Skeletal muscle tissue (tissue), 4 donors: ENCODE results near the gene CERCAM. TPM values are rescaled to one million over a fixed set of nuclear protein-coding genes. Genes with fewer than 3 reads are reported as not detected.

Experiments
- H3K27ac ChIP-seq: one replicate; pipeline ENCODE4 v1.7.0; 2013; ENCODE audit warnings: mild to moderate bottlenecking, low read depth, low read length, inconsistent platforms
- H3K27me3 ChIP-seq, 3 donors: one replicate each; pipeline ENCODE4 v1.7.0; 2013; ENCODE audit warnings: low read length in 3 of 3; ENCODE audit not compliant: control insufficient read depth in 3 of 3, insufficient read depth in 3 of 3
- H3K36me3 ChIP-seq, 3 donors: one replicate each; pipeline ENCODE4 v1.7.0; 2013; ENCODE audit warnings: low read length in 3 of 3; ENCODE audit not compliant: control insufficient read depth in 3 of 3, insufficient read depth in 3 of 3
- H3K4me1 ChIP-seq, 3 donors: one replicate each; pipeline ENCODE4 v1.7.0; 2013; ENCODE audit warnings: low read length in 3 of 3, mild to moderate bottlenecking in 3 of 3; ENCODE audit not compliant: control insufficient read depth in 3 of 3, insufficient read depth in 3 of 3
- H3K4me3 ChIP-seq, 3 donors: one replicate each; pipeline ENCODE4 v1.7.0; 2013; ENCODE audit warnings: low read length in 3 of 3
- H3K9ac ChIP-seq, 3 donors: one replicate each; pipeline ENCODE4 v1.7.0; 2013; ENCODE audit warnings: low read length in 3 of 3, mild to moderate bottlenecking in 3 of 3, moderate library complexity in 2 of 3, low read depth in 1 of 3
- H3K9me3 ChIP-seq, 3 donors: one replicate each; pipeline ENCODE4 v1.7.0; 2013; ENCODE audit warnings: low read length in 3 of 3; ENCODE audit not compliant: control insufficient read depth in 3 of 3
- total RNA-seq: library from RNA; depleted of rRNA; stranded (reverse); fragments of >200 nt; gene quantifications from one replicate; pipeline ENCODE4 v1.2.3, GENCODE V29; 2014
- donor health status: Osteomylitis.

The CERCAM gene
- total RNA-seq, 1 donor from 2014 or later, result 33.4 TPM

DNA sequence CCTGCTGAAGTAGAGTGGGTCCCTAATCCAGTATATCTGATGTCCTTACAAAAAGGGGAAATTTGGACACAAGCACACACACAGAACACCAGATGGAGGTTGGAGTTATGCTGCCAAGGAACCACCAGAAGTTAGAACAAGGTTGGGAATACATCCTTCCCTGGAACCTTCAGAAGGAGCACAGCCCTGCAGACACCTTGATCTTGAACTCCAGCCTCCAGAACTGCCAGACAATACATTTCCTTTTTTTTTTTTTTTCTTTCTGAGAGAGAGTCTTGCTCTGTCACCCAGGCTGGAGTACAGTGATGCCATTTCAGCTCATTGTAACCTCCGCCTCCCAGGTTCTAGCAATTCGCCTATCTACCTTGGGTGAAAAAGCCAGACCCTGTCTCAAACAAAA lies 28.1 kb downstream of the CERCAM start:
- no peak overlapping the region for H3K9ac ChIP-seq
- no peaks in the 10 kb centered on the region for H3K27me3 ChIP-seq
- H3K27ac ChIP-seq, result no peak overlapping the region
- no peaks in the 10 kb centered on the region for H3K36me3 ChIP-seq
- H3K4me3 ChIP-seq, result no peak overlapping the region
- no peaks in the 10 kb centered on the region for H3K4me1 ChIP-seq
- no peaks in the 10 kb centered on the region for H3K9me3 ChIP-seq

DNA sequence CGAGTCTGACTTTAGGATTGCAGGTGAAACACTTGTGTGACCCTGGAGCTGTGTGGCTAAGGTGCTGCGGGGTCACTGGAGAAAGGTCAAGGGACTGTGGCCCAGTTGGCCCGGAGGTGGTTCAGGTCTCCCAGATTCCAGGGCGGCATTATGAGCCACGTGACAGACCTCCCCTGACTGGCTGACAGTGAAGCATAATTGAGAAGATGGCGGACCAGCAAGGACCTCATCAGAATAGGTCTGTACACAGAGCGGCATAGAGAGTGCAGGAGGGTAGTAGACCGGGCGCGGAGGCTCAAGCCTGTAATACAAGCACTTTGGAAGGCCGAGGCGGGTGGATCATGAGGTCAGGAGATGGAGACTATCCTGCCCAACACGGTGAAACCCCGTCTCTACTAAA lies 34.3 kb downstream of the CERCAM start:
- Histone ChIP-seq H3K27me3 (peaks cover 0 to 7% (median 6%) of the 10 kb centered on the region in 3 donors), H3K4me3 (no peak overlapping the region), H3K27ac (no peak overlapping the region), H3K4me1 (peaks cover 7 to 11% (median 8%) of the 10 kb centered on the region in 3 donors), H3K9me3 (no peaks in the 10 kb centered on the region), H3K36me3 (peaks cover under 1 to 2% (median 2%) of the 10 kb centered on the region in 3 donors), H3K9ac (no peak overlapping the region)

DNA sequence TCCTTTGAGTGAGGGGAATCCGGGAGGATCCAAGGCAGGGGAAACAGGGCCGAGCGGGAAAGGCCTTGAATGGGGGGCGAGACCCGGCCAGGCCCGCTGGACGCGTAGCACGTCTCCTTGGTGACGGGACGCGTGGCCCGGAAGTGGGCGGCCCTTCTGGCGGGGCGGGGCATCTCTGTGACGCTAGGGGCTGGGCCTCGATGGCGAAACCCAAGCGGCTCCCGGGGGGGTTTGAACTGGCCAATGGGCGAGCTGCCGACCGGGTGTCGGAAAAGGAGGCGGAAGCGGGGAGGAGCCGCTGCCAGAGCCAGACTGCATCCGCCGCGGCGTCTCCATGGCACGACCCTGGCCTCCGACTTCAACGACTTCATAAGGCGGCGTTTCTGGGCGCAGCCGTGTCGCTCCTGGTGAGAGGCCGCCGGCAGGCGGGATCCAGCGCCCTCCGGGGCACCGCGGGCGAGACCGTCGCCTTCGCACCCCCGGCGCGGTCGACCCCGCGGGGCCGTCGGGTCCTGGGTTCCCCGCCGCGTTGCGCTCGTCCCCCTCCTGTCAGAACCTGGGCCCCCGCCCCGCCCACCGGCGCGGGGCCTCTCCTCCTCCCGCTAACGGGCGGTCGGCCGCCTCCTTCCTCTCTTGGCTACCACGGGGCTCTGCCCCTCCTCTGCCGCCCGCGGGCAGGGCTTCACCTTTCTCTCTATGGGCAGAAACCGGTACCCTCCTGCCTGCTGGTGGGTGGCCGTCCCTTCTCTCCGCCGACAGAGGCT lies 35.4 kb downstream of the CERCAM start, which contains the start of gene ODF2:
Gene ODF2 (plus strand): TSS at position 158 of the 764 bp plus-strand sequence. CDS start 86 bp downstream, at position 244.
- no peaks in the 10 kb centered on the region for H3K9me3 ChIP-seq
- H3K27ac ChIP-seq, result peak within 1 kb of the TSS; percentile 75
- peaks cover 10 to 12% (median 11%) of the 10 kb centered on the region in 3 donors for H3K36me3 ChIP-seq
- H3K9ac ChIP-seq, result peak within 1 kb of the TSS; percentile 75 to 85 (median 79)
- peak within 1 kb of the TSS; percentile 88 to 90 (median 89) for H3K4me3 ChIP-seq
- peaks cover 7 to 11% (median 8%) of the 10 kb centered on the region in 3 donors for H3K4me1 ChIP-seq
- peaks cover 0 to 7% (median 6%) of the 10 kb centered on the region in 3 donors for H3K27me3 ChIP-seq

DNA sequence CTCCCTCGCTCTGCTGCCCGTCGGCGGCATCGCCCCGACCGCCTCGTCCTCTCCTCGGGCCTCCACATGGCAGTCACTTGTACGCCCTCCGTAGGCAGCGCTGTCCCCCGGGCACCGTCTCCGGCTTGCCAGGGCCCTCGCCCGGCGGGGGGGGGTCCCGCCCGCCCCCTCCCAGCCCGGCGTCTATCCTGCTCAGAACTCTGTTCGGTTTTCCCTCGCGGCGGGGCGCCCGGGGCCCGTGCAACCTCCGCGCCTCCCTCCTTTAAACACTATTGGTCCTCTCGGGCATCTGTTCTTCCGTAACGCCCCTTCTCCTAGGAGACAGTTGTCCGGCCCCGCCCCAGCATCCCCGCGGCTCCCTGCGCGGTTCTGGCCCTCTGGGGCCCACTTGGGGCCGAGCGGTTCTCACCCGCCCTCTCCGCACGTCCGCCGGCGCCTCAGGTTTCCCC lies 36.0 kb downstream of the CERCAM start:
- Histone ChIP-seq H3K9ac (peak overlapping the region; percentile 75 to 85 (median 79)), H3K9me3 (no peaks in the 10 kb centered on the region), H3K27ac (peak overlapping the region; percentile 75), H3K27me3 (peaks cover 0 to 7% (median 6%) of the 10 kb centered on the region in 3 donors), H3K36me3 (peaks cover 12 to 13% (median 13%) of the 10 kb centered on the region in 3 donors), H3K4me3 (peak overlapping the region; percentile 88 to 90 (median 89)), H3K4me1 (peaks cover 7 to 11% (median 8%) of the 10 kb centered on the region in 3 donors)

DNA sequence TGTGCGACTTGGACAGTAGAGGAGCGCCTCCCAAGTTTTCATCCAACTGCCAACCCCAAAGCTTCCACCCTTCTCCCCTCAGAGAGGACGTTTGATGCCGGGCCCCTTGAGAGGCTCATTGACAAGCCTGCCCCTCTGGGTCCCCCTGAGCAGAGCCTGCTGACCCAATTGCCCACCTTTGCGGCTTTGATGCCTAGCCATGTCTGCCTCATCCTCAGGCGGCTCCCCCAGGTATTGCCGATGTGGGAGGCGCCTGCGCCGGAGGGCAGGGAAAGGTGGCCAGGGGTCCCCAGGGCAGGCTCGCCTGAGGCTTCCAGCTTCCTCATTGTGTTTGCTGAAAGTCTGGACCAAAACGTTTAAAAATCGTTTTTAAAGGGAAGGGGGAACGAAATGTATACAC lies 36.5 kb downstream of the CERCAM start:
- Histone ChIP-seq H3K27ac (no peak overlapping the region), H3K4me1 (peaks cover 7 to 11% (median 8%) of the 10 kb centered on the region in 3 donors), H3K4me3 (peak overlapping the region; percentile 35 to 90 (median 89)), H3K36me3 (peaks cover 12 to 13% (median 13%) of the 10 kb centered on the region in 3 donors), H3K9me3 (no peaks in the 10 kb centered on the region), H3K9ac (peak overlapping the region in 1 of 3 donors; percentile 0), H3K27me3 (peaks cover 0 to 7% (median 6%) of the 10 kb centered on the region in 3 donors)

DNA sequence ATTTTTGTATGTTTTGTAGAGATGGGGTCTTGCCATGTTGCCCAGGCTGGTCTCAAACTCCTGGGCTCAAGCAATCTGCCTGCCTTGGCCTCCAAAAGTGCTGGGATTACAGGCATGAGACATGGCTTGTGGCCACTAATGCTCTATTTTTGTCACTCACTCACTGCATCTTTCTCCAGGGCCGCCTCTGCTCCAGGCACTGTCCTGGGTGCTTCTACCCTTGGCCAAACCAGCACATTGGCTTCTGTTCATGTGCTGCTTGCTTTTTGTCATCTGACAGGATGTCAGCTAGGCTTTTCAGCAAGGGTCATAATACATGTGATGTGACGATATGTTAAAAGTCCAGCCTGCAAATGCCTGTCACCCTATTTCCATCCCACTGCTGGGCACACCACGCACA lies 38.4 kb downstream of the CERCAM start:
- H3K27me3 ChIP-seq, result peaks cover 0 to 7% (median 6%) of the 10 kb centered on the region in 3 donors
- H3K27ac ChIP-seq, result no peak overlapping the region
- H3K9ac ChIP-seq, result no peak overlapping the region
- peaks cover 7 to 11% (median 8%) of the 10 kb centered on the region in 3 donors for H3K4me1 ChIP-seq
- H3K36me3 ChIP-seq, result peaks cover 12 to 13% (median 13%) of the 10 kb centered on the region in 3 donors
- no peaks in the 10 kb centered on the region for H3K9me3 ChIP-seq
- no peak overlapping the region for H3K4me3 ChIP-seq

DNA sequence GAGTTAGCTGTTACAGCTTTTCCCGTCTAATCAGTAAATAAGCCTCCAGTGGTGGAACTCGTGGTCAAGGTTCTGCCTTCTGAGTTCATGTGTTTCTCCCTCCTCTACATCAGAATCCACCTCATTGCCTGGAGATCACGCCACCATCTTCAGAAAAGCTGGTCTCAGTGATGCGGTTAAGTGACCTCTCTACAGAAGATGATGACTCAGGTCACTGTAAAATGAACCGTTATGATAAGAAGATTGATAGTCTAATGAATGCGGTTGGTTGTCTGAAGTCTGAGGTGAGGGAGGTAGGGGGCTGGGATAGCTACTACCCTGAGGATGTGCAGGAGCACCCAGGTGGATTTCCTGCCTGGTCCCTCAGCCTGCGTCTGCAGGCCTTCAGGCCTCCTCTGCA lies 48.4 kb downstream of the CERCAM start:
- H3K4me3 ChIP-seq, result no peak overlapping the region
- H3K27me3 ChIP-seq, result no peaks in the 10 kb centered on the region
- H3K4me1 ChIP-seq, result no peaks in the 10 kb centered on the region
- H3K36me3 ChIP-seq, result peaks cover 0 to 20% (median 2%) of the 10 kb centered on the region in 3 donors
- H3K9ac ChIP-seq, result no peak overlapping the region
- H3K27ac ChIP-seq, result no peak overlapping the region
- H3K9me3 ChIP-seq, result no peaks in the 10 kb centered on the region

DNA sequence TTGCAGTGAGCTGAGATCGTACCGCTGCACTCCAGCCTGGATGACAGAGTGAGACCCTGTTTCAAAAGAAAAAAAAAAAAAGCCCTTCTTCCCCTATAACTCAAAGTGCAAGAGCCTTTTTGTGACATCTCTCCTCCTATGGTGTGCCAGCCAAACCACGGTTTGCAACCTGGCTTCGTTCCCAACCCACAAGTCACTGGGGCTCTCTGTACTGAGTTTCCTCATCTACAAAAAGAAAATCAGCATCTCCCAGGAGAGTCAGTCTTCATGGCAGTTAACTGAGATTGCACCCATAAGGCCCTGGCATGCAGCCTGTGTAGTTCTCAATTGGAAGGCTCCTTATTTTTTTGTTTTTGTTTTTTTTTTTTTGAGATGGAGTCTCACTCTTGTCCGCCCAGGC lies 49.9 kb downstream of the CERCAM start:
- no peak overlapping the region for H3K4me3 ChIP-seq
- H3K27ac ChIP-seq, result no peak overlapping the region
- H3K4me1 ChIP-seq, result no peaks in the 10 kb centered on the region
- no peaks in the 10 kb centered on the region for H3K9me3 ChIP-seq
- H3K36me3 ChIP-seq, result peaks cover 0 to 20% (median 2%) of the 10 kb centered on the region in 3 donors
- no peak overlapping the region for H3K9ac ChIP-seq
- no peaks in the 10 kb centered on the region for H3K27me3 ChIP-seq

DNA sequence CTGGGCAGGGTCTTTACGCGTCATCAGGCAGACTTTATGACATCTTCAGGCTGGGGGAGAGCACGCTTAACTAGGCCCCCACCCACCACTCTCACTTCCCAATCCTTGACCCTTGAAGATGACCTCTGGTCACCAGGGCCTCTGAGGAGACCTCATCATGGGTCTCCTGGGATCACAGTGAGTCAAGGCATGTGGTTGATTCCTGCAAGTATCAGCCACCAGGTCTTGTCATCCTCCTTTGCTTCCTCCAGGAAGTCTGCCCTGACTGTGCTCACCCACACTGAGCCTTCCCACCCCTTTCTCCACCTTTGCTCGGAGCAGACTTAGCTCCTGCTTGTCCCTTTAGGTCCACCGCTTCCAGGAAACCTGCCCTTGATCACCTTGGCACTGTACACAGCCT lies 52.4 kb downstream of the CERCAM start:
- peaks cover 0 to 20% (median 5%) of the 10 kb centered on the region in 3 donors for H3K36me3 ChIP-seq
- H3K27me3 ChIP-seq, result no peaks in the 10 kb centered on the region
- H3K4me1 ChIP-seq, result no peaks in the 10 kb centered on the region

DNA sequence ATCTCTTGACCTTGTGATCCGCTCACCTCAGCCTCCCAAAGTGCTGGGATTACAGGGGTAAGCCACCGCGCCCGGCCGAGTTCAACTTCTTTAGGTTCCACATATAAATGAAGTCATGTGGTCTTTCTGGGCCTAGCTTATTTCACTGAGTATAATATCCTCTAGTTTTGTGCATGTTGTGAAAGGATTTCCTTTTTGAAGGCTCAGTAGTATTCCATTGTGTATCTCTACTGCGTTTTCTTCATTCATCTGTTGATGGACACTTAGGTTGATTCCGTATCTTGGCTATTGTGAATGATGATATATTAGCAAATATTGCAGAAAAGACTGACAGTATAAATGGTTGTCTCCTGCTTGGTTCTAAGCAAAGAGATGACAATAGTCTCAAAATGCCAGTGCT lies 55.2 kb downstream of the CERCAM start:
- H3K4me3 ChIP-seq, result no peak overlapping the region
- no peak overlapping the region for H3K27ac ChIP-seq
- no peaks in the 10 kb centered on the region for H3K27me3 ChIP-seq
- no peaks in the 10 kb centered on the region for H3K9me3 ChIP-seq
- H3K4me1 ChIP-seq, result no peaks in the 10 kb centered on the region
- H3K9ac ChIP-seq, result no peak overlapping the region
- H3K36me3 ChIP-seq, result peaks cover 0 to 21% (median 11%) of the 10 kb centered on the region in 3 donors

More for the DNA sequence above, 52.4 kb downstream of the CERCAM start:
- Histone ChIP-seq H3K27ac (no peak overlapping the region), H3K4me3 (no peak overlapping the region), H3K9me3 (no peaks in the 10 kb centered on the region), H3K9ac (no peak overlapping the region)
